NT2/D1 (cell line): ENCODE measurements around the gene QRICH1.

ENCODE experiments used
- SUZ12 ChIP-seq: IDR thresholded peaks from 2 replicates; pipeline ENCODE4 v1.6.1; 2011; ENCODE audit not compliant: insufficient read length, insufficient read depth; ENCODE audit errors: extremely low read depth
- YY1 ChIP-seq: IDR thresholded peaks from 2 replicates; pipeline ENCODE4 v1.6.1; 2011; ENCODE audit not compliant: insufficient read length, insufficient read depth
- ZNF274 ChIP-seq: IDR thresholded peaks from 2 replicates; pipeline ENCODE4 v1.6.1; 2011; ENCODE audit warnings: mild to moderate bottlenecking, low read depth, low read length

GRCh38 chr3:49120438-49121131 lies 26.7 kb upstream of the QRICH1 start, which contains the start of gene USP19:
- TF ChIP-seq SUZ12 (no peak), YY1 (no peak), ZNF274 (no peak)
